ENCODE data around the gene GPC6.

DNA sequence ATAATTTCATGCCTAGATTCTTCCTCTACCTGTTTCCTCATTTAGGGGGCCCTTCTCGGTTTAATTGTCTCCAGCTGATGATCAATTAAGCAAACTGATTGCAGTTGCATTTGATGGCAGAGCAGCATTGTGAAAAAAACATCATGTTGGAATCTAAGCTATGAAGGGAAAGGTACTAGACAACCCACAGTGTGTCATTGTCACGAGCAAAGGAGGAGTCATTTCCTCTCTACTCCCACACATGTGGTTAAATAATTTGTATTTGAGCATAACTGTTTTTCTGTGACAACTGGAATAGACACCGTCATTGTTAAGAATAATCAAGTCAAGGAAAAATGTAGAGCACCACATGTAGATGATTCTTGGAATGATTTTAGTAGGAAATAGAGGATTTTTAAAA, 1012.5 kb downstream of the GPC6 start:
- TF ChIP-seq, protein P1, sequence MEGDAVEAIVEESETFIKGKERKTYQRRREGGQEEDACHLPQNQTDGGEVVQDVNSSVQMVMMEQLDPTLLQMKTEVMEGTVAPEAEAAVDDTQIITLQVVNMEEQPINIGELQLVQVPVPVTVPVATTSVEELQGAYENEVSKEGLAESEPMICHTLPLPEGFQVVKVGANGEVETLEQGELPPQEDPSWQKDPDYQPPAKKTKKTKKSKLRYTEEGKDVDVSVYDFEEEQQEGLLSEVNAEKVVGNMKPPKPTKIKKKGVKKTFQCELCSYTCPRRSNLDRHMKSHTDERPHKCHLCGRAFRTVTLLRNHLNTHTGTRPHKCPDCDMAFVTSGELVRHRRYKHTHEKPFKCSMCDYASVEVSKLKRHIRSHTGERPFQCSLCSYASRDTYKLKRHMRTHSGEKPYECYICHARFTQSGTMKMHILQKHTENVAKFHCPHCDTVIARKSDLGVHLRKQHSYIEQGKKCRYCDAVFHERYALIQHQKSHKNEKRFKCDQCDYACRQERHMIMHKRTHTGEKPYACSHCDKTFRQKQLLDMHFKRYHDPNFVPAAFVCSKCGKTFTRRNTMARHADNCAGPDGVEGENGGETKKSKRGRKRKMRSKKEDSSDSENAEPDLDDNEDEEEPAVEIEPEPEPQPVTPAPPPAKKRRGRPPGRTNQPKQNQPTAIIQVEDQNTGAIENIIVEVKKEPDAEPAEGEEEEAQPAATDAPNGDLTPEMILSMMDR (IDR thresholded peaks at IDR 0.05 in 2 of 3, conservative IDR thresholded peaks at IDR 0.05 in 1 of 3; ENCODE audit: borderline replicate concordance in 1 of 3, insufficient read depth in 1 of 3, low read depth in 2 of 3, low read length in 2 of 3): no peak
- TF ChIP-seq RAD21 (IDR thresholded peaks at IDR 0.05; ENCODE audit: low read depth) (no peak), SIN3A (IDR thresholded peaks at IDR 0.05; ENCODE audit: low read depth) (no peak)
- TF ChIP-seq, protein P2, sequence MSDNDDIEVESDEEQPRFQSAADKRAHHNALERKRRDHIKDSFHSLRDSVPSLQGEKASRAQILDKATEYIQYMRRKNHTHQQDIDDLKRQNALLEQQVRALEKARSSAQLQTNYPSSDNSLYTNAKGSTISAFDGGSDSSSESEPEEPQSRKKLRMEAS (IDR thresholded peaks at IDR 0.05): no peak
